ENCODE measurements around the gene TNFSF10.
"Not testable (repeated sequence)": the region's sequence is repeated elsewhere in the genome, so short reads cannot be mapped to it uniquely, and the experiment has no call there.

Gene TNFSF10

DNA sequence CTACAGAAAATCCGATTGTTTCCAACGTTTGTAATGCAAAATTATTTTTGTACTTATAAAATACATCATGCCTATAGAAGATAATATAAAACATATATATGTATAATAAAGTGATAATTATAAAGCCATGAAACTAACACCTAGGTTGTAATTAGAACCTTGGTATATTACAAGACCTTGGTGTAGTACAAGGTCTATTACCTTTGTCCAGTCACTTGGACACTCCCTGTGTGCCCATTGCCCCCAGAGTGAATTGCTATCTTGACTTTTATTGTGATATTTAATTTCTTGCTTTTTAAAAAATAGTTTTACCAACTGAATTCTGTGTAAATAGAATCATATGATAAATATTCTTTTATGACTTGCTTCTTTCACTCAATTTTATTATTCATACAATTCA, 20.7 kb upstream of the TNFSF10 start:
- no peak for DNase-seq (ENCODE audit: low read depth)

DNA sequence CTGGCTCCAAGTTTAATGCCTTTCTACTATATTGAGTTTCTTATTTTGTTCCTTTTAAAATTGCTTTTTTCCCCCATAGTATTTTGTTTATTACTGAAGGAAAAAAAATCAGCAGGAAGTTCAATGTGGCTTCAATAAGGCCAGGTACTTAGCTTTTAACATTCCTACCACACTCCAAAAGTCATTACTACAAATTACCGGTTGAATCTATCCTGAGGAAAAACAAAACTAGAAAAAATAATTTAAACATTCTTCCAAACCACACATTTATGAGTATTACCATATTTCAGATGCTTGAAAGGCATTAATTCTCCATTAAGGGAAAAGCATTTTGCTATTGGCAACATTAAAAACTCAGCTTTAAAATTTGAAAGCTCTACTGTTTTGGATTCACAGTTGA, 20.2 kb upstream of the TNFSF10 start:
- DNase-seq (ENCODE audit: low read depth), result no peak

GRCh38 chr3:172542999-172543398, 19.8 kb upstream of the TNFSF10 start:
- peak; percentile 70 for DNase-seq (ENCODE audit: low read depth)

GRCh38 chr3:172541945-172542488, 18.8 kb upstream of the TNFSF10 start:
- no peak for DNase-seq (ENCODE audit: low read depth)

GRCh38 chr3:172540049-172540448, 16.8 kb upstream of the TNFSF10 start:
- no peak for DNase-seq (ENCODE audit: low read depth)

- no peak for DNase-seq (ENCODE audit: low read depth)
These were observed 16.0 kb upstream of the TNFSF10 start for GRCh38 chr3:172539273-172539672.

DNA sequence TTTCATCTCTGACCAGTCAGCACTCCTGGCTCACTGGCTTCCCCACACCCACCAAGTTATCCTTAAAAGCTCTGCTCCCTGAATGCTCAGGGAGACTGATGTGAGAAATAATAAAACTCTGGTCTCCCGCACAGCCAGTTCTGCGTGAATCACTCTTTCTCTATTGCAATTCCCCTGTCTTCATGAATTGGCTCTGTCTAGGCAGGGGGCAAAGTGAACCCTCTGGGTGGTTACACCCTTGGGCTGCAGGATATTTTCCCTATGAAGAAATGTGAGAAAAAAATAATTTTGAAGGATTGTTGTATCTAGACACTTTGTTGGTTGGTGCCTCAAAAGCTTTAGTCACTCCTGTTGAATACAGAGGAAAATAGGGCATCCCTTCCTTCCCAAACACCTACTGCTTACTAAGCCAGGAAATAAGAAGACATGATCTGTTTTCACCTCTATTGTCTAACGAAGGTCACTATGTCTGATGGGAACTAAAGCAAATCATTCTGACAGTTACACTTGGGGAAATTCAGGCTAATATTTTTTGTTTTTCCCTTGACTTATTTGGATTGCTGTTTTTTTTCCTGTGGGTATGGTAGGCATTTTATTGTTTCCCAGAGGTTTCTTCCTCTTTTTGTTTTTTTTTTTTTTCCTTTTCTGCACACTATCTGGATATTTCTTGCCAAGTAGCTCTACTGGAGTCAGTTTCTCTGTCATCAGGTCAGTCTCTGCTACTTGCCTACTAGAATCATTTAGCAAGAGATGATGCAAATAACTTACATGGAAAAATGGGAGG, 15.3 kb upstream of the TNFSF10 start:
- DNase-seq (ENCODE audit: low read depth), result no peak

GRCh38 chr3:172537507-172538158, 14.4 kb upstream of the TNFSF10 start:
- no peak for DNase-seq (ENCODE audit: low read depth)

DNA sequence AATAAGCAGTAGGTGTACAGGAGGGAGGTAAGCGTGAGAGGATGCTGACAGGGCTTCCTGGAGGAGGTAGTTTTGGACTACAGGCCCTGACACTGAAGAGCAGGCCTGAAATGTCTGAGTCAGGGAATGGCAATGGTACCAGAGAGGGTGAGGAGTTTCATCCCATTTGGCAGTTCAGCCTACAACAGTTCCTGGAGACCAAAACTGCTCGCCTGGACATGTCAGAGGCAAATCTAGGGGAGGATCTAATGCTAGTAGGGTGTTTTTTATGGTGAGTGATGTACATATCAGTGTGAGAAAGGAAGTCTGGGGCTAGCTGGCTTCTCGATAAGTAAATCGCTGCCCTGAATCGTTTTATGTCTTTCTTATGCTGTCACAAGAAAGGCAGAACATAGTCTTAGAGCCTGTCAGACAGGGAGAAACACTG, 13.8 kb upstream of the TNFSF10 start:
- no peak for DNase-seq (ENCODE audit: low read depth)

DNA sequence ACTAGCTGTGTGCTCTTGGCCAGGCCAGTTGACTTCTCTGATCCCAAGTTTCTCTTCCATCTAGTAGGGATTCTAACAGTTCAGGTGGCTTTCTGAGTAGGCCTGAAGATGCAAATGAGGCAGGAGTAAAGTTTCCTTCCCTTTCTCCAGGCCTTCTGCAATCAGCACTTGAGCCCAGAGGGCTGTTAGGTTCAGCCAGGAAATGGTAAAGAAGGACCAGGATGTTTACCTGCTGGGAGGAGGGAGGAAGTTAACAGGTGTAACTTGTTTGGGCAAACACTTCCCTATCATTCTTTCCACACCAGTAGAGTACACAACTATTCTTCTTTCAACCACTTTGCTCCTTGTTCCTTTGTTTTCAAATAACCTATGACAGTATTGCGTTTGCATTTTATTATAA, 13.3 kb upstream of the TNFSF10 start:
- DNase-seq (ENCODE audit: low read depth), result no peak

GRCh38 chr3:172530566-172530965, 7.3 kb upstream of the TNFSF10 start:
- DNase-seq (ENCODE audit: low read depth), result no peak

- no peak for DNase-seq (ENCODE audit: low read depth)
These were observed 6.9 kb upstream of the TNFSF10 start for GRCh38 chr3:172530101-172530561.

GRCh38 chr3:172528677-172529076, 5.4 kb upstream of the TNFSF10 start:
- no peak for DNase-seq (ENCODE audit: low read depth)

- DNase-seq (ENCODE audit: low read depth), result no peak
These were observed 4.1 kb upstream of the TNFSF10 start for GRCh38 chr3:172527306-172527705.

- no peak for DNase-seq (ENCODE audit: low read depth)
These were observed 1.9 kb upstream of the TNFSF10 start for GRCh38 chr3:172525116-172525613.

- peak; percentile 73 for DNase-seq (ENCODE audit: low read depth)
These were observed 1.4 kb upstream of the TNFSF10 start for GRCh38 chr3:172524611-172525010.

DNA sequence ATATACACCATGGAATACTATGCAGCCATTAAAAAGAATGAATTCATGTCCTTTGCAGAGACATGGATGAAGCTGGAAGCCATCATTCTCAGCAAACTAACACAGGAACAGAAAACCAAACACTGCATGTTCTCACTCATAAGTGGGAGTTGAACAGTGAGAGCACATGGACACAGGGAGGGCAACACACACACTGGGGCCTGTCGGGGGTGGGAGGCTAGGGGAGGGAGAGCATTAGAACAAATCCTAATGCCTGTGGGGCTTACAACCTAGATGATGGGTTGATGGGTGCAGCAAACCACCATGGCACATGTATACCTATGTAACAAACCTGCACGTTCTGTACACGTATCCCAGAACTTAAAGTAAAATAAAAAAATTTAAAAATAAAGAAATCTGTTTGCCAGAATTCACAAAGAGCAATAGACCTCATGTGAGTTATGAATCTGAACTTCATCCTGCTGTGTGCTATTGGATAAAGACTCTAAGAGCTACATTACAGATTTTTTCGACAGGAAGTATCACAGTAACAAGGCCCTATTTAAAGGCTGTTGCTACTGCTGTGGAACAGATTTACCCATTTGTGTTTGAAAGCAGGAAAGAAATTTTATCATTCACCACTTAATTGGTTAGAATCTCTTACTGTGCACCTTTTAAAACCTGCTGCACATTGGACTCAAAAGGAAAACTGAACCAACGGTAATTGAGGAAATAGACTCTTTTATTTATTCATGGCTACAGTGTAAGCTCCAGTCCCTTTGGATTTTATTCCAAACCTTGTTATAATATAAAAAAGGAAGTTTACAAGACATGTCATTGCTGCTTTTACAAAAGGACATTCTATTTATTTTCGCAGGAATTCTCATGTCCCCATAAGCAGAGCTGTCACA, 1.1 kb downstream of the TNFSF10 start:
- DNase-seq (ENCODE audit: low read depth), result not testable (repeated sequence)

GRCh38 chr3:172520301-172520831, 2.9 kb downstream of the TNFSF10 start:
- peak; percentile 74 for DNase-seq (ENCODE audit: low read depth)

GRCh38 chr3:172519740-172520139, 3.5 kb downstream of the TNFSF10 start:
- DNase-seq (ENCODE audit: low read depth), result no peak

- DNase-seq (ENCODE audit: low read depth), result no peak
These were observed 4.1 kb downstream of the TNFSF10 start for GRCh38 chr3:172518929-172519640.

DNA sequence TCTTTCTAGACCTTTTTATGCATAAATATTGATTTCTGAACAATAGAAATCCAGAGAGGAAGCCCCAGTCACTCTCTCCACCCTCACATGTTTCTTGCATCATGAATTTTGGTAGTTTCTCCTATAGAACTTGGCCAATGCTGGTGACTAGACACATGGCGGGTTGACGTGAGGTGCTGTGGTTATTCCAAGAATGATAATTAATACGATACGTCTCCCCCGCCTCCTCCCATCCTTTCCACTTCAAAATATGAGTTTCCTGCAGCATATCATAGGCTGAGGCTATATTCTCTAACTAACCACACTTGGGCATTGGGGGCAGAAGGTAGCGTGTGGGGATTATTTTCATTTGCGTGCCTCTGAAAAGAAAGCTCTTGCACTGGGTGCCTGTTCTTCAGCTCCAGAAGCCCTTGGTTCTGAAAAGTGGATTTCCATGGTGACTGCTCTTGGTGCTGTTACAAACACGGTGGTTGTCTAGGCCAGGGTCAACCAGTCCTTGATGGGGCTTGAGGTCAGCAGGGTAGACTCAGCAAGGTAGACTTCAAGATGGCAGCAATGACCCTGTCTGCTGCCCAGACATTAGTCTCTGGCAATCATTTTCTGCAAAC, 5.3 kb downstream of the TNFSF10 start:
- DNase-seq (ENCODE audit: low read depth), result no peak

All from EH (cell line).